A673 (cell line): ENCODE data around the gene LYRM2. TPM values are rescaled to one million over a fixed set of nuclear protein-coding genes. Genes with fewer than 3 reads are reported as not detected.

Experiments used
- BruUV-seq: library from RNA; stranded (reverse); fragments of 400-500 nt; replicated peaks from 2 replicates; lab custom pipeline; 2021; lab: Mats Ljungman, UMichigan
- CTCF ChIA-PET: fragments of 300-600 bp; sonication (Branson Sonifier 250); formaldehyde crosslinking; loops from one replicate; lab custom pipeline; 2022; ENCODE audit warnings: antibody characterized with exemption; lab: Charles Lee
- POLR2A ChIA-PET: fragments of 300-600 bp; sonication (Branson Sonifier 250); formaldehyde crosslinking; loops from one replicate; lab custom pipeline; 2022; ENCODE audit warnings: antibody characterized with exemption; ENCODE audit not compliant: low non-redundant PET; lab: Charles Lee
- DNase-seq: peaks from one replicate; pipeline ENCODE4 v3.0.0-alpha.2; 2015; ENCODE audit warnings: low spot score
- H3K27ac ChIP-seq: fragments of 200-600 bp; sonication (generic); 2 replicates; pipeline ENCODE4 v1.5.1; 2016; ENCODE audit warnings: mixed run types, low read depth, mild to moderate bottlenecking, mixed read lengths, antibody characterized with exemption, low read length; ENCODE audit not compliant: poor library complexity, severe bottlenecking
- H3K27me3 ChIP-seq: fragments of 200-600 bp; sonication (generic); replicated peaks from 2 replicates; pipeline ENCODE4 v1.6.1; 2017; ENCODE audit warnings: mixed run types, low read depth, mild to moderate bottlenecking, mixed read lengths, antibody characterized with exemption, low read length; ENCODE audit not compliant: insufficient read depth, poor library complexity
- H3K36me3 ChIP-seq: fragments of 200-600 bp; sonication (generic); 2 replicates; pipeline ENCODE4 v1.6.1; 2016; ENCODE audit warnings: mixed run types, mild to moderate bottlenecking, mixed read lengths, antibody characterized with exemption, low read length; ENCODE audit not compliant: insufficient read depth, poor library complexity, severe bottlenecking
- H3K4me1 ChIP-seq: fragments of 200-600 bp; sonication (generic); 2 replicates; pipeline ENCODE4 v1.6.1; 2017; ENCODE audit warnings: mixed run types, mild to moderate bottlenecking, mixed read lengths, antibody characterized with exemption, low read length; ENCODE audit not compliant: insufficient read depth, poor library complexity, severe bottlenecking
- H3K4me3 ChIP-seq: fragments of 200-600 bp; sonication (generic); 2 replicates; pipeline ENCODE4 v1.5.1; 2016; ENCODE audit warnings: low read depth, mixed run types, mild to moderate bottlenecking, mixed read lengths, low read length; ENCODE audit not compliant: poor library complexity, severe bottlenecking
- H3K9me3 ChIP-seq: fragments of 200-600 bp; sonication (generic); 2 replicates; pipeline ENCODE4 v1.6.1; 2016; ENCODE audit warnings: mixed run types, low read depth, mild to moderate bottlenecking, mixed read lengths, antibody characterized with exemption, low read length; ENCODE audit not compliant: poor library complexity, severe bottlenecking
- EZH2 ChIP-seq: fragments of 200-600 bp; sonication (generic); IDR thresholded peaks from 2 replicates; pipeline ENCODE4 v1.6.1; 2017; ENCODE audit warnings: borderline replicate concordance, low read depth, mild to moderate bottlenecking, mixed read lengths, antibody characterized with exemption, low read length; ENCODE audit not compliant: poor library complexity, severe bottlenecking
- intact Hi-C: fragments of 100-400 bp; cut with micrococcal nuclease; formaldehyde crosslinking; loops from one replicate; pipeline ENCODE4 v1.10.0; 2022; ENCODE audit not compliant: unreplicated experiment
- total RNA-seq: library from RNA; stranded (reverse); gene quantifications from 2 replicates; pipeline ENCODE4 v1.2.3, GENCODE V29; 2021
- TF ChIP-seq, protein P1 (sequence below): fragments of 300-800, 200-600 bp; sonication (generic); conservative IDR thresholded peaks from 2 replicates; pipeline ENCODE4 v1.5.1; 2017; ENCODE audit warnings: low read depth, mild to moderate bottlenecking, antibody characterized with exemption, low read length, moderate library complexity, mixed read lengths

LYRM2 gene
- total RNA-seq, 1 experiment from 2014 or later: 68.2 TPM

- ChIA-PET POLR2A (no interaction called here), CTCF (no interaction called here)
- intact Hi-C loops: no loop called here
- H3K27me3 ChIP-seq: no peaks in the 10 kb centered on the region
- no peaks in the 10 kb centered on the region for H3K36me3 ChIP-seq
- BruUV-seq: no TSS peak
- no peak overlapping the region for H3K4me3 ChIP-seq
- DNase-seq: no peak
- no peak overlapping the region for H3K27ac ChIP-seq
- no peaks in the 10 kb centered on the region for H3K4me1 ChIP-seq
- TF ChIP-seq EZH2: no peak
- TF ChIP-seq, protein P1, sequence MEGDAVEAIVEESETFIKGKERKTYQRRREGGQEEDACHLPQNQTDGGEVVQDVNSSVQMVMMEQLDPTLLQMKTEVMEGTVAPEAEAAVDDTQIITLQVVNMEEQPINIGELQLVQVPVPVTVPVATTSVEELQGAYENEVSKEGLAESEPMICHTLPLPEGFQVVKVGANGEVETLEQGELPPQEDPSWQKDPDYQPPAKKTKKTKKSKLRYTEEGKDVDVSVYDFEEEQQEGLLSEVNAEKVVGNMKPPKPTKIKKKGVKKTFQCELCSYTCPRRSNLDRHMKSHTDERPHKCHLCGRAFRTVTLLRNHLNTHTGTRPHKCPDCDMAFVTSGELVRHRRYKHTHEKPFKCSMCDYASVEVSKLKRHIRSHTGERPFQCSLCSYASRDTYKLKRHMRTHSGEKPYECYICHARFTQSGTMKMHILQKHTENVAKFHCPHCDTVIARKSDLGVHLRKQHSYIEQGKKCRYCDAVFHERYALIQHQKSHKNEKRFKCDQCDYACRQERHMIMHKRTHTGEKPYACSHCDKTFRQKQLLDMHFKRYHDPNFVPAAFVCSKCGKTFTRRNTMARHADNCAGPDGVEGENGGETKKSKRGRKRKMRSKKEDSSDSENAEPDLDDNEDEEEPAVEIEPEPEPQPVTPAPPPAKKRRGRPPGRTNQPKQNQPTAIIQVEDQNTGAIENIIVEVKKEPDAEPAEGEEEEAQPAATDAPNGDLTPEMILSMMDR: no peak
- no peaks in the 10 kb centered on the region for H3K9me3 ChIP-seq
These were observed 22.7 kb downstream of the LYRM2 start for GRCh38 chr6:89615882-89616281.

DNA sequence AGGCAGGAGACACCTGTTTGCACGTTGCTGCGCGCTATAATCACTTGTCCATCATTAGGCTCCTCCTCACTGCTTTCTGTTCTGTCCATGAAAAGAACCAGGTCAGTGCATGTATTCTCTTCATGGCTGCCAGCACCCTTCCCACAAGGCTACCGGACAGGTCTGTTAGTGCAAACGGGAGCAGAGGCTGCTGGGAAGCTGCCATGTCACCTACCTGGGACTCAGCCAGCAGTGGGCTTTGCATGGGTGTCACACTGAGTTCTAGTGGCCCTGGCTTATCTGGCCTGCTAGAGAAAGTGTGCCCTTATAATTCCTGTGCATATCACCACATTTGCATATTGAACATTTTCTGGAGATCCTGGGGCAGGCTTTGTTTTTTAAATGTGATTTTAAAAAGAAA is 24.8 kb downstream of the LYRM2 start:
- Histone ChIP-seq H3K4me1 (no peaks in the 10 kb centered on the region), H3K36me3 (no peaks in the 10 kb centered on the region), H3K27me3 (no peaks in the 10 kb centered on the region), H3K9me3 (no peaks in the 10 kb centered on the region), H3K4me3 (no peak overlapping the region), H3K27ac (no peak overlapping the region)
- ChIA-PET POLR2A (no interaction called here), CTCF (no interaction called here)
- no TSS peak for BruUV-seq
- intact Hi-C loops: no loop called here
- no peak for TF ChIP-seq EZH2
- TF ChIP-seq, protein P1: no peak
- DNase-seq: no peak

GRCh38 chr6:89612121-89612520 is 26.4 kb downstream of the LYRM2 start:
- CTCF ChIA-PET: interaction anchor here (1.5 kb wide), 1 partner anchor 180 kb away, joined by 7 read pairs; the partner anchor contains the start of gene ANKRD6
- TF ChIP-seq, protein P1: no peak
- no peak for TF ChIP-seq EZH2
- Histone ChIP-seq H3K4me3 (no peak overlapping the region), H3K27ac (no peak overlapping the region), H3K27me3 (no peaks in the 10 kb centered on the region), H3K36me3 (no peaks in the 10 kb centered on the region), H3K4me1 (no peaks in the 10 kb centered on the region), H3K9me3 (no peaks in the 10 kb centered on the region)
- no peak for DNase-seq
- intact Hi-C loops: no loop called here
- BruUV-seq: no TSS peak
- POLR2A ChIA-PET: no interaction called here
